Epidermal melanocyte (primary cell): ENCODE data around the gene PIGL.
"Not testable (repeated sequence)": the region's sequence is repeated elsewhere in the genome, so short reads cannot be mapped to it uniquely, and the experiment has no call there.

Experiments used
- DNase-seq: peaks from one replicate; pipeline ENCODE4 v3.0.0; 2011; ENCODE audit warnings: low spot score; ENCODE audit not compliant: insufficient read length

Gene PIGL

GRCh38 chr17:16304830-16305229 is 87.8 kb downstream of the PIGL start:
- no peak for DNase-seq

- no peak for DNase-seq
These were observed 89.2 kb downstream of the PIGL start for GRCh38 chr17:16306211-16306610.

DNA sequence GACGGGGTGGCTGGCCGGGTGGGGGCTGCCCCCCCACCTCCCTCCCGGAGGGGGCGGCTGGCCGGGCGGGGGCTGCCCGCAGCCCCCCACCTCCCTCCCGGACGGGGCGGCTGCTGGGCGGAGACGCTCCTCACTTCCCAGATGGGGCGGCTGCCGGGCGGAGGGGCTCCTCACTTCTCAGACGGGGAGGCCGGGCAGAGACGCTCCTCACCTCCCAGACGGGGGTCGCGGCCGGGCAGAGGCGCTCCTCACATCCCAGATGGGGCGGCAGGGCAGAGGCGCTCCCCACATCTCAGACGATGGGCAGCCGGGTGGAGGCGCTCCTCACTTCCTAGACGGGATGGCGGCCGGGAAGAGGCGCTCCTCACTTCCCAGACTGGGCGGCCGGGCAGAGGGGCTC is 95.1 kb downstream of the PIGL start:
- not testable (repeated sequence) for DNase-seq

GRCh38 chr17:16313139-16314090 is 96.4 kb downstream of the PIGL start:
- no peak for DNase-seq

DNA sequence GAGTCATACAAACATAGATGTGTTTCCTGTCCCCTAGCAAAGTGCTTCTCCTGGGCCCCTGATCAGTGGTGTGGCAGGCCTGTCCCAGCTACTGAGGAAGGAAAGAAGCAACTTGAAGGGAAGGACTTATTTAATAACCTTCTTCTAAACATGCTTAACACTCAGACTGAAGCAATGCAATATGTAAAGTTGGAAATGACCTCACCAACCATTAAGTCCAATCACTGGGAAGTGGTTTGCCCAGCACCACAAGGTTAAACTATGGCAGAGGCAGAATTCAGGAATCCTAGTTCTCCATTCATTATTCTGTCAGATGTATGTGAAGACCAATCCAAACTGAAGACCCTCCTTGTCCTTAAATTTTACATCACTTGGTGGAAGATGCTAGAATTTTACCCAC is 97.2 kb downstream of the PIGL start:
- DNase-seq = no peak

- DNase-seq = no peak
These were observed 97.8 kb downstream of the PIGL start for GRCh38 chr17:16314859-16315258.

DNA sequence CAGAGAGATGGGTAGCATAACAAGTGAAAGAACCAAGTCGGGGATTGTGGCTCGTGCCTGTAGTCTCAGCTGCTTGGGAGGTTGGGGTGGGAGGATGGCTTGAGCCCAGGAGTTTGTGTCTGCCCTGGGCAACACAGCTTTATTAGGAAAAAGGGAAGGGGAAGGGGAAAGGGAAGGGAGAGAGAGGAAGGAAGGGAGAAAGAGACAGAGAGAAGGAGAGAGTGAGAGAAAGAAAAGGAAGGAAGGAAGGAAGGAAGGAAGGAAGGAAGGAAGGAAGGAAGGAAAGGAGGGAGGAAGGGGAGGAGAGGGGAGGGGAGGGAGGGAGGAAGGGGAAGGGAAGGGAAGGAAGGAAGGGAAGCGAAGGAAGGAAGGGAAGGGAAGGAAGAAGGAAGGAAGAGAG is 103.0 kb downstream of the PIGL start:
- no peak for DNase-seq

DNA sequence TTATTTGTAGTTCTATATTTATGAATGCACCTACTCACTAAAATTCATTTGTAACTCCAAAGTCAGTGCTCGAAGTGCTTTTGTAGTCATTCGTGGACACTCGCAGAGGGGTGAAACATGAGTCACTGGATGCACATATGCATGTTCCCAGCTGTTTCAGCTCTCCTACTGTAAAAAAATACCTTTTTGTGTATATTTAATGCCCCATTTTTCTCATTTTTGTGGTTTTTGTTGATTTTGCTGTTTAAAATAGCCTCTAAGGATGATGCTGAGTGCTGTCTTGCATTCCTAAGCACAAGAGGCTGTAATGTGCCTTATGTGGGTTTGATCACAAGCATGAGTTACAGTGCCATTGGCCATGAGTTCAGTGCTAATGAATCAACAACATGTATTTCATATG is 105.6 kb downstream of the PIGL start:
- DNase-seq = no peak

- no peak for DNase-seq
These were observed 109.0 kb downstream of the PIGL start for GRCh38 chr17:16325964-16326363.

- no peak for DNase-seq
These were observed 110.0 kb downstream of the PIGL start for GRCh38 chr17:16327018-16327417.

- no peak for DNase-seq
These were observed 112.0 kb downstream of the PIGL start for GRCh38 chr17:16328997-16329396.

DNA sequence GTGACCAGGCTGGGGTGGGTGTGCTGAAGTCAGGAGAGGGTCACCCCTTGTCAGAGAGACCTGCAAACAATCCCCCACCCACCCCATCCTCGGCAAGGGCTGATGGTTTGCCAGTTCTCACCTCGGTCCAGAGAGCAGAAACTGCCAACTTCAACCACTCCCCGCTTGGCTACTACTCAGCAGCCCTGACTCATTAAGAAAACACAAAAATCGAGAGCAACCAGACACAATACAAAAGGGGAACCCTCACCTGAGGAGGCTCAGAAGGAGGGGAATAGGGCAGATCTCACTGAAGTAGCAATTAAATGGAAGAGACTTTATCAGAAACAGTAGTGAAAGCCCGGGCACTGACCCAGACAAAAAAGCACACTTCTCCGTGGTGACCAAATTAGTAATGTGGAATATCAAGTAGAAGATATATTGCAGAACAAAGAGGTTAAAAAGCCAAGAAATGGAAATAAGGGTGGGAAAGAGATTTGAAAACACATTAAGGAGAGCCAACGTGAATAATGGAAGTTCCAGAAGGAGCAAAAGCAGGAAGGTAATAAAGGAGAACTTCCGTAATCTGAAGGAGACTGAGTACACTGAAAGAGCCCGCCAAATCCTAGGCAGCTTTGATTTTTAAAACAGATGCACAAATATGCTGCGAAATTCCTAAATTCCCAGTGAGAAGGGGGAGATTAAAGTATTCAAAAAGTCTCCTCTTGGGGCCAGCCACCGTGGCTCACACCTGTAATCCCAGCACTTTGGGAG is 112.7 kb downstream of the PIGL start:
- no peak for DNase-seq

- no peak for DNase-seq
These were observed 121.4 kb downstream of the PIGL start for GRCh38 chr17:16338391-16338790.

- no peak for DNase-seq
These were observed 122.4 kb downstream of the PIGL start for GRCh38 chr17:16339402-16339801.

GRCh38 chr17:16339959-16340358 is 122.9 kb downstream of the PIGL start:
- DNase-seq = no peak

DNA sequence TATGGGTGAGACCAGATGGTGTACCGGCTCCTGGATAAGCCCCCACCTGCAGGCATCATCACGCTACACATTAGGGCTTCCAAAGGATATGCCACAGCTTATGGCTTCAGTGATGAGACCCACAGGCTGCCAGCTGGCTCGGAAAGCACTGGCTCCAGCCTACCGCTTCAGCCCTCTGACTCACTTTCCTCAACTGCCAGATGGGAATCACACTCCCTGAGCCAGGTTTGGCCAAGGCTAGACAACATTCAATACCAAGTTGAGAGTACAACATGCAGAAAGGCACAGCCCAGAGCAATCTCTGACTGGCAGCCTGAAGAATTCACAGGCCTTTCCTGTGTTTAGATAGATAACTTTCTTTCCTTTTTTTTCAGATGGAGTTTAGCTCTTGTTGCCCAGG is 126.0 kb downstream of the PIGL start:
- no peak for DNase-seq

GRCh38 chr17:16343569-16343968 is 126.6 kb downstream of the PIGL start:
- DNase-seq = no peak

DNA sequence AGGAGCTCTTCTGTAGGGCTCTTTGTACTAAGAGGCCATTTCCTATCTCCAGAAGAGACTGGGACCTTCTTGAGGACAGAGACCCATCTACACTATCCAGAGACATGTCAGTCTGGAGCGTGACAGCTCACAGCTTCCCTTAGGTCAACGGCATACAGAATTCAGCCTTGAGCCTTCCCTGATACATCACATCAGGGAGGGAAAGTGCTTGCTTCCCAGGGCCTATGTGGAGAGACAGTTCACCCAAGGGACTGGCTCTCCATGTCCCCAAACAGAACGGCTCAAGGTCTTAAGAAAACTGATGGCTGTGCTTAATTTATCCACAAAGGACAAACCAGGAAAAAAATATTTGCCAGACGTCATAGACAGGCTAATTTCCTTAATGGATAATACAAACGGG is 128.6 kb downstream of the PIGL start:
- no peak for DNase-seq

DNA sequence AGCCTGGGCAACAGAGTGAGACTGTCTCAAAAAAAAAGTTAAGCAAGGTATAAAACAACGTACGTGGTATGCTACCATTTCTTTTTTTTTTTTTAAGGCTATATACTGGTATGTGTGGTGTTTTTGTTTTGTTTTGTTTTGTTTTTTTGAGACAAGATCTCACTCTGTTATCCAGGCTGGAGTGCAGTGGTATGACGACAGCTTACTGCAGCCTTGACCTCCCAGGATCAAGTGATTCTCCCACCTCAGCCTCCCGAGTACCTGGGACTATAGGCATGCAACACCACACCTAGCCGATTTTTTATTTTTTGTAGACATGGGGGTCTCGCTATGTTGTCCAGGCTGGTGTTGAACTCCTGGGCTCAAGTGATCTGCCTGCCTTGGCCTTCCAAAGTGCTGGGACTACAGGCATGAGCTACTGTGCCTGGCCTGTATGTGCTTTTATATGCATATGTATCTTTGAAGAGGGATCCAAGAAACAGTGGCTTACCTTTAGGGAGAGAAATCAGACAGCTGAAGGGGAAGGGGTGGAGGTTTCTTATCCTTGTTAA is 129.8 kb downstream of the PIGL start:
- no peak for DNase-seq

- DNase-seq = no peak
These were observed 131.6 kb downstream of the PIGL start for GRCh38 chr17:16348586-16348985.

- DNase-seq = no peak
These were observed 132.4 kb downstream of the PIGL start for GRCh38 chr17:16349431-16349830.

GRCh38 chr17:16351831-16352230 is 134.8 kb downstream of the PIGL start:
- DNase-seq = no peak
